CD4-positive, CD25-positive, alpha-beta regulatory T cell (primary cell): ENCODE measurements around the gene CYS1. TPM values are rescaled to one million over a fixed set of nuclear protein-coding genes. Genes with fewer than 3 reads are reported as not detected.
"Not testable (repeated sequence)": the region's sequence is repeated elsewhere in the genome, so short reads cannot be mapped to it uniquely, and the experiment has no call there.

ENCODE experiments used
- ATAC-seq, 2 donors: fragments of 150-1000 bp; cut with Tn5 transposase; one replicate each; pipeline ENCODE4 v1.10.0; 2021; ENCODE audit warnings: low read depth in 2 of 2, moderate number of reproducible peaks in 2 of 2, moderate library complexity in 1 of 2
- DNase-seq, 3 donors: peaks; one replicate each; pipeline versions ENCODE4 v3.0.0 to v3.0.0-alpha.2; 2012 to 2022; ENCODE audit warnings: mixed read lengths in 1 of 3
- H3K27ac ChIP-seq: one replicate; pipeline ENCODE4 v1.7.0; 2013; ENCODE audit warnings: mild to moderate bottlenecking, low read length; ENCODE audit not compliant: insufficient read depth, poor library complexity, severe bottlenecking
- H3K27me3 ChIP-seq: one replicate; pipeline ENCODE4 v1.7.0; 2013; ENCODE audit warnings: low read length; ENCODE audit not compliant: control insufficient read depth, insufficient read depth
- H3K36me3 ChIP-seq: one replicate; pipeline ENCODE4 v1.7.0; 2013; ENCODE audit warnings: mild to moderate bottlenecking, low read length, moderate library complexity; ENCODE audit not compliant: control insufficient read depth, insufficient read depth
- H3K4me1 ChIP-seq: 2 replicates; pipeline ENCODE4 v1.7.0; 2013; ENCODE audit warnings: mild to moderate bottlenecking, low read length; ENCODE audit not compliant: insufficient read depth, control insufficient read depth, poor library complexity, severe bottlenecking
- H3K4me3 ChIP-seq: one replicate; pipeline ENCODE4 v1.7.0; 2013; ENCODE audit warnings: low read depth, mild to moderate bottlenecking, low read length, moderate library complexity
- H3K9me3 ChIP-seq, 2 experiments: 1 replicate in 1 of 2; 2 replicates in 1 of 2; pipeline ENCODE4 v1.7.0; 2013; ENCODE audit warnings: low read length in 2 of 2, mild to moderate bottlenecking in 1 of 2, moderate library complexity in 1 of 2; ENCODE audit not compliant: control insufficient read depth in 2 of 2
- H3K27ac Mint-ChIP-seq, 3 donors: one replicate each; pipeline ENCODE4 v1.8.0; 2020 to 2022; ENCODE audit warnings: mild to moderate bottlenecking in 3 of 3, mixed read lengths in 3 of 3, moderate library complexity in 2 of 3
- H3K27me3 Mint-ChIP-seq: one replicate; pipeline ENCODE4 v1.8.0; 2022; ENCODE audit warnings: mild to moderate bottlenecking, mixed read lengths
- H3K36me3 Mint-ChIP-seq: one replicate; pipeline ENCODE4 v1.8.0; 2020; ENCODE audit warnings: mixed read lengths
- H3K4me1 Mint-ChIP-seq, 4 donors: one replicate each; pipeline ENCODE4 v1.8.0; 2020 to 2022; ENCODE audit warnings: mixed read lengths in 4 of 4, mild to moderate bottlenecking in 1 of 4
- H3K4me3 Mint-ChIP-seq, 4 donors: one replicate each; pipeline ENCODE4 v1.8.0; 2020 to 2022; ENCODE audit warnings: mild to moderate bottlenecking in 4 of 4, mixed read lengths in 4 of 4, moderate library complexity in 3 of 4
- H3K9me3 Mint-ChIP-seq, 7 donors: one replicate each; pipeline ENCODE4 v1.8.0; 2020 to 2022; ENCODE audit warnings: mixed read lengths in 7 of 7, mild to moderate bottlenecking in 3 of 7, moderate library complexity in 2 of 7
- polyA plus RNA-seq, 4 donors: library from polyadenylated mRNA; unstranded; fragments of 300-500 nt; fragmentation: Illumina TruSeq; gene quantifications; one replicate each; pipeline ENCODE4 v1.2.3, GENCODE V29; 2021
- total RNA-seq: library from RNA; stranded (reverse); gene quantifications from one replicate; pipeline ENCODE4 v1.2.3, GENCODE V29; 2022

CYS1 gene
- total and polyA plus RNA-seq, 5 donors from 2014 or later, result not detected

DNA sequence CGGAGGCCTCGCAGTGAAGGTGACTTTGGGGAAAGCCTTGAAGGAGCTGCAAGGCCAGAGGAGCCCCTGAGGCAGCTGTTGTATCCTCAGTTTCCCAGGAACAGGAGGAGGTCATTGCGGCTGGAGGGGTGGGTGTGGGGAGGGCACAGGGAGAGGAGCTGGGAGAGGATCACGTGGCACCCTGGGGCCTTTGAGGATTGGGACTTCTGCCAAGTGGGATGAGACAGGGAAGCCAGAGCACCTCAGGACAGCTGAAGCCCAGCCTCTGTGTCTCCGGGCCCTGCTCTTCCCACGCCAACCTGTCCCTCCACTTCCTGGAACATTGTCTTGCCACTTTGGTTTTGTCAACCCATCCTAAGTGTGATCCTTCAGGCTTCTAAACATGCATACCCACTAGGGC, 23.0 kb upstream of the CYS1 start:
- Mint-ChIP-seq H3K4me1 (peaks cover 0 to 4% (median 0%) of the 10 kb centered on the region in 4 donors), H3K27ac (no peak overlapping the region), H3K27me3 (no peaks in the 10 kb centered on the region), H3K9me3 (peaks cover 0 to 8% (median 3%) of the 10 kb centered on the region in 7 donors), H3K36me3 (peaks cover 3% of the 10 kb centered on the region), H3K4me3 (no peak overlapping the region)
- Histone ChIP-seq H3K27ac (no peak overlapping the region), H3K4me3 (no peak overlapping the region), H3K27me3 (no peaks in the 10 kb centered on the region), H3K4me1 (no peaks in the 10 kb centered on the region), H3K36me3 (no peaks in the 10 kb centered on the region), H3K9me3 (no peaks in the 10 kb centered on the region)
- no peak for DNase-seq
- ATAC-seq, result no peak

DNA sequence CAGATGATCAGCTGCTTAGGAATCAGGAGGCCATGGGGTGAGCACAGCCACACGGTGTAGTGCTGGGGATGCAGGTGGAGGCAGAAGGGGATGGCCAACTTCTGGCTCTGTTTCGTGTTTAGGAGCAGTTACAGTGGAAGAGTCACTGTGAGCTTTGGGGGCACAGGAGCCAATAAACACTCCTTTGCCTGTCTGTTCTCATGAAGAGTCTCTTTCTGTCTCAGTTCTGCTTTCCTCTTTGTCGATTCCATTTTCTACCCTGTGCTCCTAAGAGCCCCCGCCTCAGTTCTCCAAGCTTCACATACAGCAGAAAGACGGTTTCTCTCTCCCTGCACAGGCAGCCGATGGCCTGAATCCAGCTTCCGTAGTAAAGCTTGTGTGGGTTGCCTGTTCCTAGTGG, 21.3 kb upstream of the CYS1 start:
- Histone ChIP-seq H3K9me3 (no peaks in the 10 kb centered on the region), H3K36me3 (no peaks in the 10 kb centered on the region), H3K4me3 (no peak overlapping the region), H3K27me3 (no peaks in the 10 kb centered on the region), H3K27ac (no peak overlapping the region), H3K4me1 (no peaks in the 10 kb centered on the region)
- ATAC-seq (no peak), DNase-seq (no peak)
- peaks cover 0 to 3% (median 0%) of the 10 kb centered on the region in 7 donors for H3K9me3 Mint-ChIP-seq
- peaks cover 0 to 4% (median 0%) of the 10 kb centered on the region in 4 donors for H3K4me1 Mint-ChIP-seq
- no peak overlapping the region for H3K4me3 Mint-ChIP-seq
- H3K27ac Mint-ChIP-seq, result no peak overlapping the region
- peaks cover 3% of the 10 kb centered on the region for H3K36me3 Mint-ChIP-seq
- no peaks in the 10 kb centered on the region for H3K27me3 Mint-ChIP-seq

DNA sequence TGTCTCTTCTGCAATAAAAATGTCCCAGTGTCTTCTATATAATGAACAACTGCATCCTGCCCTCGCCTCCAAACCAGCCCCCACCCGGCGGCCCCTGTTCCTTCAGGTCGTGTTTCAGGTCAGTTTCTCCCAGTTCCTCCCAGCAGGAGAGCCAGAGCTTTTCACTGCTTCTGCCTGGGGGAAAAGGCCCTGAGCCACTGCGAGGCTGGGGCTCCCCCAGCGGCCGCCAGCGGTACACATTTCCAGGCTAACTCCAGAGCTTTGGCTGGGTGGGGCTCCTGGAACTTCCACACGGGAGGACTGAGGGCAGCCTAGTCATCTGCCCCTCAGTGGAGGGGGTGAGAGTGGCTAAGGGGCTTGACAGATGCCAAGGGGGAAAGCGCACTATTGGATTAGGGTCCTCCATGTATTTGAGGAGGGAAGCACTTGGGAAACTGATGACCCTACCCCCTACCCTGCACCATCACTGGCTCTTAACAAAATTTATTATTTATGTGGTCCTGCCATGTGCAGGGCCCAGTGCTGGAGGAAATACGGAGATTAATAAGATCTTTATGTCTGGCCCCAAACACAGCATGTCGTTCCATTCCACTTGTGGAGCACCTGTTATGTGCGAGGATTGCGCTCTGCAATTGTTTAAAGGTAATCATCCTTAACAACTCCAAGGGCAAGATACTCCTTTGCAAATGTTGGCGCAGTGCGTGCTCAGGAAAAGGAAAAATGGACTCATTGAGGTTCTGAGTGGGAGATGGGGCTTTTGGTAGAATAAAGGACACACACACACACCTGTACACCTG, 17.3 kb upstream of the CYS1 start:
- Mint-ChIP-seq H3K27ac (no peak overlapping the region), H3K27me3 (peaks cover 23% of the 10 kb centered on the region)

DNA sequence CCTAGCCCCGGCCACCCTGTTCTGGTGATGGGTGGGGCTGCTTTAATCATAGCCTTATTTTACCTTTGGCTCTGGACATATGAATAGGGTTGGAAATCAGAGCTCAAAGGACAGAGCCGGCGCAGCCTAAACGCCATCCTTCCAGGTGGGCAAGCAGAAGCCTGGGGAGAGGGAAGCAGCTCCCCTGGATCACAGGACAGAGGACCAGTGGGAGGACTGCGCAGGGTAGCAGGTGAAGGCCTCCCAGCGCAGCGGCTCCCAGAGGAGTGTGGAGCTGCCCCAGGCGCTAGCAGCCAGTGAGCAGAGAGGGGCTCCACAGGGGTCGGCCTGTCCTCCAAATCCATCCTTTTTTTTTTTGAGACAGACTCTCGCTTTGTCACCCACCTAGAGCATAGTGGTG, 16.4 kb upstream of the CYS1 start:
- peaks cover 0 to 8% (median 0%) of the 10 kb centered on the region in 7 donors for H3K9me3 Mint-ChIP-seq
- ATAC-seq (no peak), DNase-seq (no peak)
- H3K27me3 Mint-ChIP-seq, result peaks cover 32% of the 10 kb centered on the region
- peaks cover 3% of the 10 kb centered on the region for H3K36me3 Mint-ChIP-seq
- H3K27ac Mint-ChIP-seq, result no peak overlapping the region
- H3K4me1 ChIP-seq, result no peaks in the 10 kb centered on the region
- H3K27ac ChIP-seq, result no peak overlapping the region
- peaks cover 17% of the 10 kb centered on the region for H3K27me3 ChIP-seq
- no peak overlapping the region for H3K4me3 ChIP-seq
- no peak overlapping the region for H3K4me3 Mint-ChIP-seq
- no peaks in the 10 kb centered on the region for H3K4me1 Mint-ChIP-seq
- H3K9me3 ChIP-seq, result peaks cover 0 to 2% of the 10 kb centered on the region in 2 experiments
- H3K36me3 ChIP-seq, result no peaks in the 10 kb centered on the region

More for the DNA sequence above, 17.3 kb upstream of the CYS1 start:
- H3K4me3 Mint-ChIP-seq, result no peak overlapping the region
- DNase-seq (no peak), ATAC-seq (peak; percentile 50 to 53)
- no peaks in the 10 kb centered on the region for H3K4me1 ChIP-seq
- peaks cover 11% of the 10 kb centered on the region for H3K27me3 ChIP-seq
- H3K36me3 ChIP-seq, result no peaks in the 10 kb centered on the region
- H3K27ac ChIP-seq, result no peak overlapping the region
- peaks cover 3% of the 10 kb centered on the region for H3K36me3 Mint-ChIP-seq
- H3K4me3 ChIP-seq, result no peak overlapping the region
- H3K4me1 Mint-ChIP-seq, result no peaks in the 10 kb centered on the region
- H3K9me3 ChIP-seq, result peaks cover 0 to 2% of the 10 kb centered on the region in 2 experiments
- peaks cover 0 to 1% (median 0%) of the 10 kb centered on the region in 7 donors for H3K9me3 Mint-ChIP-seq

DNA sequence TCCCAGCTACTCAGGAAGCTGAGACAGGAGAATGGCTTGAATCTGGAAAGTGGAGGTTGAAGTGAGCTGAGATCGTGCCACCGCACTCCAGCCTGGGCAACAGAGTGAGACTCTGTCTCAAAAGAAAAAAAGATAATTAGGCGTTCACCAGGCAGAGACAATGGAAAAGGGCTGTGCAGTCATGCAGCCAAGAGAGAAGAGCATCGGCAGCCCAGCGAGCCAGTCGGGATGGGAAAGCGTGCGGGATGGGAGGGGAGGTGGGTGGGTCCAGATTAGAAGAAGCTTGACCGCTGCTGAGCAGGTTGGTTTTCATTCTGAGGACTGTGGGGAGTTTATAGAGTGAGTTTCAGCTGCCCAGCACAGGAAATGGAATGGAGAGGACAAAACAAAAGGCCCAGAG, 15.0 kb upstream of the CYS1 start:
- Mint-ChIP-seq H3K27ac (no peak overlapping the region), H3K36me3 (peaks cover 3% of the 10 kb centered on the region), H3K4me1 (peaks cover 0 to 7% (median 0%) of the 10 kb centered on the region in 4 donors), H3K9me3 (peaks cover 0 to 8% (median 0%) of the 10 kb centered on the region in 7 donors), H3K27me3 (peaks cover 43% of the 10 kb centered on the region), H3K4me3 (no peak overlapping the region)
- H3K36me3 ChIP-seq, result no peaks in the 10 kb centered on the region
- no peak for ATAC-seq
- H3K4me3 ChIP-seq, result no peak overlapping the region
- H3K27me3 ChIP-seq, result peaks cover 23% of the 10 kb centered on the region
- peaks cover 5% of the 10 kb centered on the region for H3K4me1 ChIP-seq
- H3K27ac ChIP-seq, result no peak overlapping the region
- DNase-seq, result no peak
- peaks cover 0 to 2% of the 10 kb centered on the region in 2 experiments for H3K9me3 ChIP-seq

DNA sequence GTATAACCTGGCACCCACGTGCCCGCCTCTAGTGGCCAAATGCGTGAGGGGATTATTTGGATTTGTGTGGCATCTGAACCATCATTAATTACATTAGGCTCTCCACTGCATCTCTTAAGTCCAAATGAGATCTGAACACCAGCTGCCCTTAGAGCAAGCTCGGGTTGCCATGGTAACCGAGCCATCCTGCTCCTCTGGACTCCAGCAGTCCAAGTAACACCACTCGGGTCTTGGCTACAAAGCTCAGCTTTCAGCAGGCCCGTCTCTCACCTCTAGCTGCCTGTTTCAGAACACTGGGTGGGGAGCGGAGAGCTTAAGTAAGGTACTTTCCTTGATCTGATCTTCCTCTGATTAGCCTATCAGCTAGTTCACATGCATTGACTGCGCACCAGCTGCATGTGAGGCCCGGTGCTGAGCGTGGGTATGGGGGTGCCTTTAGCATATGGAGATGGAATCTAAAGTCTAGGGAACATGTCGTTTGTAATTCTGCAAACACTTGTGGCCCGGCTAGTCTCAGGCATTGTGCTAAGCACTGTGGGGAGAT, 14.1 kb upstream of the CYS1 start:
- H3K9me3 Mint-ChIP-seq, result peaks cover 0 to 8% (median 0%) of the 10 kb centered on the region in 7 donors
- no peak overlapping the region for H3K4me3 ChIP-seq
- H3K4me1 Mint-ChIP-seq, result peaks cover 0 to 7% (median 0%) of the 10 kb centered on the region in 4 donors
- H3K27me3 Mint-ChIP-seq, result peaks cover 51% of the 10 kb centered on the region
- peaks cover 5% of the 10 kb centered on the region for H3K4me1 ChIP-seq
- no peak overlapping the region for H3K27ac Mint-ChIP-seq
- H3K4me3 Mint-ChIP-seq, result no peak overlapping the region
- H3K9me3 ChIP-seq, result peaks cover 0 to 2% of the 10 kb centered on the region in 2 experiments
- no peak for DNase-seq
- peaks cover 3% of the 10 kb centered on the region for H3K36me3 Mint-ChIP-seq
- no peak for ATAC-seq
- no peak overlapping the region for H3K27ac ChIP-seq
- no peaks in the 10 kb centered on the region for H3K36me3 ChIP-seq
- peaks cover 30% of the 10 kb centered on the region for H3K27me3 ChIP-seq

DNA sequence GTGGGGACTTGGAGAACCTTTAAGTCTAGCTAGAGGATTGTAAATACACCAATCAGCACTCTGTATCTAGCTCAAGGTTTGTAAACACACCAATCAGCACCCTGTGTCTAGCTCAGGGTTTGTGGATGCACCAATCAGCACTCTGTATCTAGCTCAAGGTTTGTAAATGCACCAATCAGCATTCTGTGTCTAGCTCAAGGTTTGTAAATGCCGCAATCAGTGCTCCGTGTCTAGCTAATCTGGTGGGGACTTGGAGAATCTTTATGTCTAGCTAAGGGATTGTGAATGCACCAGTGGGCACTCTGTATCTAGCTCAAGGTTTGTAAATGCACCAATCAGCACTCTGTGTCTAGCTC, 11.7 kb upstream of the CYS1 start:
- H3K4me3 ChIP-seq, result not testable (repeated sequence)

More for the DNA sequence above, 11.7 kb upstream of the CYS1 start:
- ATAC-seq, H3K4me1 Mint-ChIP-seq, H3K9me3 Mint-ChIP-seq, H3K27ac ChIP-seq, H3K27ac Mint-ChIP-seq, DNase-seq, H3K9me3 ChIP-seq, H3K36me3 Mint-ChIP-seq, H3K36me3 ChIP-seq, H3K4me1 ChIP-seq: not testable (repeated sequence)
- peaks cover 31% of the 10 kb centered on the region for H3K27me3 ChIP-seq
- H3K4me3 Mint-ChIP-seq, result peak overlapping the region in 3 of 4 donors; percentile 25 to 83 (median 33)
- peaks cover 68% of the 10 kb centered on the region for H3K27me3 Mint-ChIP-seq
